ENCODE data around the gene KCNG2.

The KCNG2 gene

GRCh38 chr18:79940814-79941472, 143.2 kb downstream of the KCNG2 start:
- no peak for TF ChIP-seq ZFX (IDR thresholded peaks at IDR 0.05)
- no peak for TF ChIP-seq CTCF (conservative IDR thresholded peaks at IDR 0.05)

GRCh38 chr18:79941473-79942119, 143.9 kb downstream of the KCNG2 start:
- TF ChIP-seq CTCF (conservative IDR thresholded peaks at IDR 0.05): no peak
- no peak for TF ChIP-seq ZFX (IDR thresholded peaks at IDR 0.05)
- no peak overlapping the region for H3K27ac ChIP-seq

More at GRCh38 chr18:79940814-79941472, 143.2 kb downstream of the KCNG2 start:
- H3K27ac ChIP-seq: no peak overlapping the region

- no peak overlapping the region for H3K27ac ChIP-seq
- TF ChIP-seq ZFX (IDR thresholded peaks at IDR 0.05): no peak
- TF ChIP-seq CTCF (conservative IDR thresholded peaks at IDR 0.05): no peak
These were observed 144.5 kb downstream of the KCNG2 start for GRCh38 chr18:79942211-79942610.

- no peak overlapping the region for H3K27ac ChIP-seq
- TF ChIP-seq ZFX (IDR thresholded peaks at IDR 0.05): no peak
- TF ChIP-seq CTCF (conservative IDR thresholded peaks at IDR 0.05): no peak
These were observed 145.3 kb downstream of the KCNG2 start for GRCh38 chr18:79942786-79943607.

GRCh38 chr18:79943608-79944125, 145.9 kb downstream of the KCNG2 start:
- H3K27ac ChIP-seq: no peak overlapping the region
- TF ChIP-seq CTCF (conservative IDR thresholded peaks at IDR 0.05): no peak
- TF ChIP-seq ZFX (IDR thresholded peaks at IDR 0.05): no peak

GRCh38 chr18:79944126-79944731, 146.5 kb downstream of the KCNG2 start:
- no peak overlapping the region for H3K27ac ChIP-seq

More at GRCh38 chr18:79944126-79944731, 146.5 kb downstream of the KCNG2 start:
- TF ChIP-seq ZFX (IDR thresholded peaks at IDR 0.05): no peak
- TF ChIP-seq CTCF (conservative IDR thresholded peaks at IDR 0.05): no peak
